Dendritic cell treated with granulocyte-macrophage colony-stimulating factor and Interleukin-4, amounts not matched to agents 40 ng/mL and 50 ng/mL, for 4 days (primary cell): ENCODE measurements around the gene OVAAL.

Experiments
- H3K27ac Mint-ChIP-seq: one replicate; pipeline ENCODE4 v1.8.0; 2022; ENCODE audit warnings: mild to moderate bottlenecking, mixed read lengths
- H3K27me3 Mint-ChIP-seq: one replicate; pipeline ENCODE4 v1.8.0; 2022; ENCODE audit warnings: mild to moderate bottlenecking, mixed read lengths
- H3K36me3 Mint-ChIP-seq: one replicate; pipeline ENCODE4 v1.8.0; 2022; ENCODE audit warnings: low read depth, mixed read lengths
- H3K4me1 Mint-ChIP-seq: one replicate; pipeline ENCODE4 v1.8.0; 2022; ENCODE audit warnings: low read depth, mixed read lengths
- H3K4me3 Mint-ChIP-seq: one replicate; pipeline ENCODE4 v1.8.0; 2022; ENCODE audit warnings: mild to moderate bottlenecking, moderate library complexity, mixed read lengths
- H3K9me3 Mint-ChIP-seq: one replicate; pipeline ENCODE4 v1.8.0; 2022; ENCODE audit warnings: mixed read lengths
- intact Hi-C: fragments of 100-400 bp; cut with micrococcal nuclease; formaldehyde crosslinking; loops from one replicate; pipeline ENCODE4 v1.15.0; 2022

The OVAAL gene

GRCh38 chr1:180558664-180559063 is at the start of gene OVAAL:
TSS of gene OVAAL (plus strand) at chr1:180558964.
- intact Hi-C loops, result no loop called here
- Mint-ChIP-seq H3K36me3 (no peaks in the 10 kb centered on the region), H3K27ac (no peak within 1 kb of the TSS), H3K4me1 (peaks cover 5% of the 10 kb centered on the region), H3K27me3 (peaks cover 1% of the 10 kb centered on the region), H3K4me3 (no peak within 1 kb of the TSS), H3K9me3 (peaks cover 9% of the 10 kb centered on the region)

GRCh38 chr1:180510882-180511281 is 47.9 kb upstream of the OVAAL start:
- no peaks in the 10 kb centered on the region for H3K36me3 Mint-ChIP-seq
- H3K27ac Mint-ChIP-seq, result no peak overlapping the region
- no peaks in the 10 kb centered on the region for H3K9me3 Mint-ChIP-seq
- H3K4me1 Mint-ChIP-seq, result no peaks in the 10 kb centered on the region
- intact Hi-C loops, result loop anchor here (10.0 kb wide), 1 partner anchor 564 kb away; no protein-coding TSS in a partner anchor
- no peak overlapping the region for H3K4me3 Mint-ChIP-seq
- peaks cover 2% of the 10 kb centered on the region for H3K27me3 Mint-ChIP-seq

- no peaks in the 10 kb centered on the region for H3K36me3 Mint-ChIP-seq
- H3K27ac Mint-ChIP-seq, result no peak overlapping the region
- peaks cover 2% of the 10 kb centered on the region for H3K27me3 Mint-ChIP-seq
- intact Hi-C loops, result loop anchor here (10.0 kb wide), 1 partner anchor 561 kb away; no protein-coding TSS in a partner anchor
- no peaks in the 10 kb centered on the region for H3K9me3 Mint-ChIP-seq
- no peak overlapping the region for H3K4me3 Mint-ChIP-seq
- H3K4me1 Mint-ChIP-seq, result no peaks in the 10 kb centered on the region
Measured at GRCh38 chr1:180513531-180513930, 45.2 kb upstream of the OVAAL start.

- H3K4me3 Mint-ChIP-seq, result no peak overlapping the region
- no peaks in the 10 kb centered on the region for H3K4me1 Mint-ChIP-seq
- intact Hi-C loops, result loop anchor here (5.0 to 10.0 kb wide), 3 partner anchors 347 to 652 kb away; no protein-coding TSS in a partner anchor
- no peak overlapping the region for H3K27ac Mint-ChIP-seq
- peaks cover 2% of the 10 kb centered on the region for H3K27me3 Mint-ChIP-seq
- H3K36me3 Mint-ChIP-seq, result no peaks in the 10 kb centered on the region
- H3K9me3 Mint-ChIP-seq, result no peaks in the 10 kb centered on the region
Measured at GRCh38 chr1:180515364-180515763, 43.4 kb upstream of the OVAAL start.

- H3K4me1 Mint-ChIP-seq, result no peaks in the 10 kb centered on the region
- no peak overlapping the region for H3K27ac Mint-ChIP-seq
- intact Hi-C loops, result loop anchor here (5.0 to 10.0 kb wide), 3 partner anchors 346 to 651 kb away; no protein-coding TSS in a partner anchor
- H3K36me3 Mint-ChIP-seq, result no peaks in the 10 kb centered on the region
- H3K4me3 Mint-ChIP-seq, result no peak overlapping the region
- H3K9me3 Mint-ChIP-seq, result no peaks in the 10 kb centered on the region
- H3K27me3 Mint-ChIP-seq, result peaks cover 2% of the 10 kb centered on the region
Measured at GRCh38 chr1:180515857-180516388, 42.8 kb upstream of the OVAAL start.

GRCh38 chr1:180519846-180520245 is 38.9 kb upstream of the OVAAL start:
- no peak overlapping the region for H3K4me3 Mint-ChIP-seq
- no peak overlapping the region for H3K27ac Mint-ChIP-seq
- no peaks in the 10 kb centered on the region for H3K27me3 Mint-ChIP-seq
- intact Hi-C loops, result loop anchor here (5.0 to 10.0 kb wide), 3 partner anchors 342 to 647 kb away; no protein-coding TSS in a partner anchor
- H3K36me3 Mint-ChIP-seq, result no peaks in the 10 kb centered on the region
- H3K9me3 Mint-ChIP-seq, result no peaks in the 10 kb centered on the region
- H3K4me1 Mint-ChIP-seq, result no peaks in the 10 kb centered on the region

GRCh38 chr1:180521474-180522212 is 37.1 kb upstream of the OVAAL start:
- Mint-ChIP-seq H3K4me1 (peaks cover 7% of the 10 kb centered on the region), H3K27me3 (peaks cover 2% of the 10 kb centered on the region), H3K4me3 (no peak overlapping the region), H3K9me3 (no peaks in the 10 kb centered on the region), H3K27ac (no peak overlapping the region), H3K36me3 (no peaks in the 10 kb centered on the region)
- intact Hi-C loops, result no loop called here

GRCh38 chr1:180522213-180522515 is 36.6 kb upstream of the OVAAL start:
- no peak overlapping the region for H3K27ac Mint-ChIP-seq

GRCh38 chr1:180524160-180524914 is 34.4 kb upstream of the OVAAL start:
- Mint-ChIP-seq H3K27ac (no peak overlapping the region), H3K4me3 (no peak overlapping the region), H3K36me3 (no peaks in the 10 kb centered on the region), H3K9me3 (no peaks in the 10 kb centered on the region), H3K4me1 (peaks cover 7% of the 10 kb centered on the region), H3K27me3 (peaks cover 2% of the 10 kb centered on the region)
- intact Hi-C loops, result no loop called here

More at GRCh38 chr1:180522213-180522515, 36.6 kb upstream of the OVAAL start:
- intact Hi-C loops, result no loop called here
- Mint-ChIP-seq H3K9me3 (no peaks in the 10 kb centered on the region), H3K4me3 (no peak overlapping the region), H3K27me3 (peaks cover 2% of the 10 kb centered on the region), H3K36me3 (no peaks in the 10 kb centered on the region), H3K4me1 (peaks cover 7% of the 10 kb centered on the region)

- no peaks in the 10 kb centered on the region for H3K9me3 Mint-ChIP-seq
- H3K27ac Mint-ChIP-seq, result no peak overlapping the region
- intact Hi-C loops, result no loop called here
- peaks cover 2% of the 10 kb centered on the region for H3K27me3 Mint-ChIP-seq
- peaks cover 7% of the 10 kb centered on the region for H3K4me1 Mint-ChIP-seq
- H3K36me3 Mint-ChIP-seq, result no peaks in the 10 kb centered on the region
- no peak overlapping the region for H3K4me3 Mint-ChIP-seq
Measured at GRCh38 chr1:180524915-180525714, 33.6 kb upstream of the OVAAL start.

- intact Hi-C loops, result no loop called here
- peaks cover 2% of the 10 kb centered on the region for H3K27me3 Mint-ChIP-seq
- H3K27ac Mint-ChIP-seq, result no peak overlapping the region
- no peaks in the 10 kb centered on the region for H3K9me3 Mint-ChIP-seq
- H3K4me3 Mint-ChIP-seq, result no peak overlapping the region
- peaks cover 7% of the 10 kb centered on the region for H3K4me1 Mint-ChIP-seq
- H3K36me3 Mint-ChIP-seq, result no peaks in the 10 kb centered on the region
Measured at GRCh38 chr1:180525715-180526039, 33.1 kb upstream of the OVAAL start.

- no peak overlapping the region for H3K4me3 Mint-ChIP-seq
Measured at GRCh38 chr1:180527101-180527669, 31.6 kb upstream of the OVAAL start.

GRCh38 chr1:180528868-180529470 is 29.8 kb upstream of the OVAAL start:
- Mint-ChIP-seq H3K9me3 (no peaks in the 10 kb centered on the region), H3K36me3 (no peaks in the 10 kb centered on the region), H3K27me3 (peaks cover 2% of the 10 kb centered on the region), H3K4me1 (peaks cover 7% of the 10 kb centered on the region), H3K4me3 (no peak overlapping the region), H3K27ac (no peak overlapping the region)
- intact Hi-C loops, result no loop called here

More at GRCh38 chr1:180527101-180527669, 31.6 kb upstream of the OVAAL start:
- H3K36me3 Mint-ChIP-seq, result no peaks in the 10 kb centered on the region
- H3K27me3 Mint-ChIP-seq, result peaks cover 2% of the 10 kb centered on the region
- no peaks in the 10 kb centered on the region for H3K9me3 Mint-ChIP-seq
- intact Hi-C loops, result no loop called here
- H3K27ac Mint-ChIP-seq, result no peak overlapping the region
- H3K4me1 Mint-ChIP-seq, result peaks cover 7% of the 10 kb centered on the region
